ENCODE measurements around the gene NAALADL2.

- TF ChIP-seq EZH2phosphoT487 (IDR thresholded peaks at IDR 0.05; ENCODE audit: low read depth) = no peak
- TF ChIP-seq CTCF (IDR thresholded peaks at IDR 0.05; ENCODE audit: low read depth, low read length) = no peak
These were observed 414.9 kb downstream of the NAALADL2 start for GRCh38 chr3:175274056-175274455.

Data from OCI-LY3 (cell line).